ENCODE data around the gene GFOD1. TPM values are rescaled to one million over a fixed set of nuclear protein-coding genes. Genes with fewer than 3 reads are reported as not detected.
A peak's percentile ranks its signal among the peaks of the same experiment; 100 is the strongest.
"Not testable (repeated sequence)": the region's sequence is repeated elsewhere in the genome, so short reads cannot be mapped to it uniquely, and the experiment has no call there.

Gene GFOD1
- total and polyA plus RNA-seq, 2 donors (not counting 1 experiment from before 2014, with no cell fraction given), result 10.5 to 25.3 TPM

- H3K4me1 ChIP-seq (ENCODE audit: control insufficient read depth, extremely low read depth, insufficient read depth, low read length), result peaks cover 4% of the 10 kb centered on the region
- H3K27me3 ChIP-seq (ENCODE audit: control insufficient read depth, insufficient read depth, low read length), result no peaks in the 10 kb centered on the region
- H3K79me2 ChIP-seq (ENCODE audit: control insufficient read depth, insufficient read depth, low read length), result no peaks in the 10 kb centered on the region
- no peak overlapping the region for H3K4me2 ChIP-seq (ENCODE audit: extremely low read depth, insufficient read depth, low read length)
- no peaks in the 10 kb centered on the region for H3K9me3 ChIP-seq (ENCODE audit: control insufficient read depth, insufficient read depth, low read depth, low read length)
- no peaks in the 10 kb centered on the region for H3K36me3 ChIP-seq (ENCODE audit: control insufficient read depth, insufficient read depth, low read length)
- no peak overlapping the region for H3K9ac ChIP-seq (ENCODE audit: insufficient read depth, low read length)
- no peak overlapping the region for H3K27ac ChIP-seq (ENCODE audit: insufficient read depth, low read length)
- H4K20me1 ChIP-seq (ENCODE audit: control insufficient read depth, extremely low read depth, insufficient read depth, low read length), result no peaks in the 10 kb centered on the region
- DNase-seq (ENCODE audit: low read depth in 2 of 2), result no peak
- TF ChIP-seq EZH2 (IDR thresholded peaks at IDR 0.05; ENCODE audit: low read length, missing control alignments) (no peak), CTCF (conservative IDR thresholded peaks at IDR 0.05 in 1 of 2, IDR thresholded peaks at IDR 0.05 in 1 of 2; ENCODE audit: low read depth in 1 of 2, low read length in 2 of 2) (no peak)
- H3K4me3 ChIP-seq (replicated peaks in 1 of 4; ENCODE audit: control extremely low read depth in 1 of 4, insufficient read depth in 1 of 4, low read depth in 3 of 4, low read length in 4 of 4), result no peak overlapping the region
- H2AFZ ChIP-seq (ENCODE audit: low read length), result no peak overlapping the region
Measured at GRCh38 chr6:13512900-13513299, 25.5 kb upstream of the GFOD1 start.

- peaks cover 4% of the 10 kb centered on the region for H3K4me1 ChIP-seq (ENCODE audit: control insufficient read depth, extremely low read depth, insufficient read depth, low read length)
- H3K4me3 ChIP-seq (replicated peaks in 1 of 4; ENCODE audit: control extremely low read depth in 1 of 4, insufficient read depth in 1 of 4, low read depth in 3 of 4, low read length in 4 of 4), result no peak overlapping the region
- no peaks in the 10 kb centered on the region for H3K36me3 ChIP-seq (ENCODE audit: control insufficient read depth, insufficient read depth, low read length)
- H3K9ac ChIP-seq (ENCODE audit: insufficient read depth, low read length), result no peak overlapping the region
- DNase-seq (ENCODE audit: low read depth in 2 of 2), result peak in 1 of 2 donors; percentile 25
- no peaks in the 10 kb centered on the region for H3K9me3 ChIP-seq (ENCODE audit: control insufficient read depth, insufficient read depth, low read depth, low read length)
- no peaks in the 10 kb centered on the region for H3K27me3 ChIP-seq (ENCODE audit: control insufficient read depth, insufficient read depth, low read length)
- no peak overlapping the region for H3K27ac ChIP-seq (ENCODE audit: insufficient read depth, low read length)
- no peak overlapping the region for H3K4me2 ChIP-seq (ENCODE audit: extremely low read depth, insufficient read depth, low read length)
- no peaks in the 10 kb centered on the region for H3K79me2 ChIP-seq (ENCODE audit: control insufficient read depth, insufficient read depth, low read length)
- H4K20me1 ChIP-seq (ENCODE audit: control insufficient read depth, extremely low read depth, insufficient read depth, low read length), result no peaks in the 10 kb centered on the region
- TF ChIP-seq CTCF (conservative IDR thresholded peaks at IDR 0.05 in 1 of 2, IDR thresholded peaks at IDR 0.05 in 1 of 2; ENCODE audit: low read depth in 1 of 2, low read length in 2 of 2), result no peak
- TF ChIP-seq EZH2 (IDR thresholded peaks at IDR 0.05; ENCODE audit: low read length, missing control alignments), result no peak
- H2AFZ ChIP-seq (ENCODE audit: low read length), result no peak overlapping the region
Measured at GRCh38 chr6:13511913-13512717, 24.7 kb upstream of the GFOD1 start.

- not testable (repeated sequence) for H3K79me2 ChIP-seq (ENCODE audit: control insufficient read depth, insufficient read depth, low read length); H3K9me3 ChIP-seq (ENCODE audit: control insufficient read depth, insufficient read depth, low read depth, low read length); DNase-seq (ENCODE audit: low read depth in 2 of 2); H3K4me3 ChIP-seq (replicated peaks in 1 of 4; ENCODE audit: control extremely low read depth in 1 of 4, insufficient read depth in 1 of 4, low read depth in 3 of 4, low read length in 4 of 4); H3K9ac ChIP-seq (ENCODE audit: insufficient read depth, low read length); H3K4me1 ChIP-seq (ENCODE audit: control insufficient read depth, extremely low read depth, insufficient read depth, low read length); H3K27me3 ChIP-seq (ENCODE audit: control insufficient read depth, insufficient read depth, low read length); H2AFZ ChIP-seq (ENCODE audit: low read length); H3K36me3 ChIP-seq (ENCODE audit: control insufficient read depth, insufficient read depth, low read length); H3K4me2 ChIP-seq (ENCODE audit: extremely low read depth, insufficient read depth, low read length); H4K20me1 ChIP-seq (ENCODE audit: control insufficient read depth, extremely low read depth, insufficient read depth, low read length); H3K27ac ChIP-seq (ENCODE audit: insufficient read depth, low read length)
Measured at GRCh38 chr6:13511141-13511571, 23.8 kb upstream of the GFOD1 start.

- not testable (repeated sequence) for H3K4me3 ChIP-seq (replicated peaks in 1 of 4; ENCODE audit: control extremely low read depth in 1 of 4, insufficient read depth in 1 of 4, low read depth in 3 of 4, low read length in 4 of 4); H3K9ac ChIP-seq (ENCODE audit: insufficient read depth, low read length); H3K9me3 ChIP-seq (ENCODE audit: control insufficient read depth, insufficient read depth, low read depth, low read length); H4K20me1 ChIP-seq (ENCODE audit: control insufficient read depth, extremely low read depth, insufficient read depth, low read length); H3K27ac ChIP-seq (ENCODE audit: insufficient read depth, low read length); H3K36me3 ChIP-seq (ENCODE audit: control insufficient read depth, insufficient read depth, low read length); H3K4me1 ChIP-seq (ENCODE audit: control insufficient read depth, extremely low read depth, insufficient read depth, low read length); H3K27me3 ChIP-seq (ENCODE audit: control insufficient read depth, insufficient read depth, low read length); DNase-seq (ENCODE audit: low read depth in 2 of 2); H3K79me2 ChIP-seq (ENCODE audit: control insufficient read depth, insufficient read depth, low read length); H3K4me2 ChIP-seq (ENCODE audit: extremely low read depth, insufficient read depth, low read length); H2AFZ ChIP-seq (ENCODE audit: low read length)
Measured at GRCh38 chr6:13510433-13510832, 23.0 kb upstream of the GFOD1 start.

Measured in fibroblast of lung (primary cell).